GM12864 (cell line): ENCODE results near the gene SHISA5.

Experiments used
- DNase-seq: peaks from one replicate; pipeline ENCODE4 v3.0.0-alpha.2; 2011; ENCODE audit warnings: low read depth
- H3K4me3 ChIP-seq: 2 replicates; pipeline ENCODE4 v1.5.1; 2011; ENCODE audit warnings: mild to moderate bottlenecking, low read depth, low read length, control low read depth
- CTCF ChIP-seq: IDR thresholded peaks from 2 replicates; pipeline ENCODE4 v1.5.1; 2011; ENCODE audit warnings: low read depth, mild to moderate bottlenecking, moderate library complexity, low read length, control low read depth, inconsistent platforms; ENCODE audit errors: missing control alignments

The SHISA5 gene

GRCh38 chr3:48436477-48436787, 67.5 kb downstream of the SHISA5 start:
- DNase-seq: no peak
- no peak overlapping the region for H3K4me3 ChIP-seq
- no peak for TF ChIP-seq CTCF

- no peak overlapping the region for H3K4me3 ChIP-seq
- DNase-seq: peak; percentile 61
- TF ChIP-seq CTCF: peak; percentile 99
Measured at GRCh38 chr3:48435774-48436476, 68.0 kb downstream of the SHISA5 start.

DNA sequence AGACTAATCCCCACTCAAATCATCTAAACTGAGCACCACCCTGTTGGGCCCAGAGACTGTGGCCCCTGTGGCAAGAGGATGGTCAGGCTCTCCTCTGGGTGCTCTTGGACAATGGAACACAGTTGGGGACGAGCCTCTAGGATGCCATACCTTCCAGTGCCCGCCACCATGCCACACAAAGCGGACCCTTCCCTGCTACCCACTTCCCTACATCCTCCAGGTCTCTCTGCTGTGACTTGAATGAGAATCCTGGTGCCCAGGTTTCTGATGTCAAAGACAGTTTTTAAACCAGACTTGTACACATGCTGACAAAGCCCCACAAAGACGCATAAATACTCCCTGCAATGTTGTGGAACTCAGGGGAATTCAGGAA, 68.8 kb downstream of the SHISA5 start:
- TF ChIP-seq CTCF: no peak
- H3K4me3 ChIP-seq: no peak overlapping the region
- no peak for DNase-seq

DNA sequence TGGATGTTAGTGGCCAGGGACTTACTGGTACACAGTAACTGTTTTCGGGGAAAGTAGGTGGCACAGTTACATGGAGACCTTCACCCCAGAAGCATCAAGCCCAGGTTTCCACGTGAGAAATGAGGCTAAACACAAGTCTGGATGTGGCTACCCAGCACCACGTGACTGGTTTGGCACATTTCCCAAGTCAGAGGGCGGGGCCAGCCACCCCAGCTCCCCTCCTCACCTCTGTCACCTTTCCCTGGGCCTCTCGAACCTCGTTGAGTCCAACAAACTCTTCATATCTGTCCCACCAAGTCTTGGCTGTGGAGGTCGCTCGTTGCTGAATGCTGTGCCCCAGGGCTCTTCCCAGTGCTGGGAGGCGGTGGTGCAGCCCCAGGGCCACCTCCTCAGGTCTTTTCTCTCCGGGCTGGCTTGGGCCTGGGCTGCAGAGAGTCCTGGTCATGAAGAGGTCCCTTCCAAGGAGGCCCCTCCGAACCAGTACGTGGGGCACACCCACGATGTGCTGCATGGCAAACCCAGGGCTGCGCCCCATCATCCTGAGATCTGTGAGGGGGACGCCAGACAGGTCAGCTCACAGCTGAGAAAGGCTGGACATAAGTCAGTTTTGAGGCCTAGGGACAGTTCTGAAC, 69.3 kb downstream of the SHISA5 start:
- TF ChIP-seq CTCF: no peak
- H3K4me3 ChIP-seq: no peak overlapping the region
- DNase-seq: no peak

GRCh38 chr3:48433472-48434118, 70.4 kb downstream of the SHISA5 start:
- TF ChIP-seq CTCF: no peak
- DNase-seq: no peak
- H3K4me3 ChIP-seq: no peak overlapping the region

GRCh38 chr3:48432411-48433371, 71.3 kb downstream of the SHISA5 start:
- TF ChIP-seq CTCF: no peak
- no peak for DNase-seq
- no peak overlapping the region for H3K4me3 ChIP-seq
